HCT116 (cell line): ENCODE results near the gene GATAD1. TPM values are rescaled to one million over a fixed set of nuclear protein-coding genes. Genes with fewer than 3 reads are reported as not detected.

Experiments
- ATAC-seq: fragments of 200-7000 bp; cut with Tn5 transposase; 2 replicates; pipeline ENCODE4 v1.9.1; 2020; ENCODE audit warnings: mild to moderate bottlenecking, moderate library complexity
- BruUV-seq: library from RNA; stranded (reverse); fragments of 400-500 nt; replicated peaks from 2 replicates; lab custom pipeline; 2021; lab: Mats Ljungman, UMichigan
- CTCF ChIA-PET: fragments of 300-600 bp; sonication (Branson Sonifier 250); formaldehyde crosslinking; loops from one replicate; lab custom pipeline; 2021; ENCODE audit warnings: antibody characterized with exemption; lab: Charles Lee
- POLR2A ChIA-PET: fragments of 300-600, 350-600 bp; sonication (Branson Sonifier 250); formaldehyde crosslinking; loops from one replicate; lab custom pipeline; 2021; ENCODE audit warnings: antibody characterized with exemption; lab: Charles Lee
- RAD21 ChIA-PET, 2 experiments: fragments of 300-600 bp; sonication (Branson Sonifier 250); formaldehyde crosslinking; loops; one replicate each; lab custom pipeline; 2023; ENCODE audit warnings: low total read pairs in 2 of 2; ENCODE audit not compliant: uncharacterized antibody in 2 of 2, unreplicated experiment in 2 of 2, low non-redundant PET in 1 of 2; lab: Charles Lee
- DNase-seq: peaks from one replicate; pipeline ENCODE4 v3.0.0-alpha.2; 2010; ENCODE audit warnings: low read depth, low spot score
- H2AFZ ChIP-seq: fragments of 200-600 bp; shearing (Covaris generic), sonication (generic); 2 replicates; pipeline ENCODE4 v1.6.1; 2017; ENCODE audit warnings: low read depth, mixed run types, mixed read lengths, antibody characterized with exemption, low read length; ENCODE audit not compliant: poor library complexity, severe bottlenecking
- H3K27ac ChIP-seq: 2 replicates; pipeline ENCODE4 v1.5.1; 2012; ENCODE audit warnings: low read depth, low read length
- H3K27me3 ChIP-seq: fragments of 200-600 bp; sonication (generic); 2 replicates; pipeline ENCODE4 v1.6.1; 2016; ENCODE audit warnings: mixed run types, low read length, mixed read lengths; ENCODE audit not compliant: insufficient read depth
- H3K36me3 ChIP-seq, 2 experiments: fragments of 200-500 bp in 1 of 2; fragments of 200-600 bp in 1 of 2; sonication (Bioruptor generic) in 1 of 2; sonication (generic) in 1 of 2; 2 replicates each; pipeline versions ENCODE4 v1.5.1 to v1.6.1; 2014 to 2016; ENCODE audit warnings: low read length in 2 of 2, inconsistent platforms in 1 of 2, mixed read lengths in 1 of 2, mixed run types in 1 of 2; ENCODE audit not compliant: insufficient read depth in 2 of 2, control insufficient read depth in 1 of 2
- H3K4me1 ChIP-seq, 2 experiments: fragments of 200-600 bp in 1 of 2; sonication (generic) in 1 of 2; 2 replicates each; pipeline versions ENCODE4 v1.5.1 to v1.6.1; 2012 to 2017; ENCODE audit warnings: low read length in 2 of 2, inconsistent platforms in 1 of 2, mild to moderate bottlenecking in 1 of 2, mixed read lengths in 1 of 2, mixed run types in 1 of 2, moderate library complexity in 1 of 2; ENCODE audit not compliant: insufficient read depth in 2 of 2, control insufficient read depth in 1 of 2
- H3K4me2 ChIP-seq: fragments of 200-600 bp; sonication (generic); 2 replicates; pipeline ENCODE4 v1.6.1; 2017; ENCODE audit warnings: mixed run types, low read length, mixed read lengths
- H3K4me3 ChIP-seq, 2 experiments: fragments of 200-600 bp in 1 of 2; sonication (generic) in 1 of 2; replicated peaks in 1 of 2; 2 replicates each; pipeline ENCODE4 v1.5.1; 2011 to 2016; ENCODE audit warnings: low read length in 2 of 2, control low read depth in 1 of 2, low read depth in 1 of 2, mild to moderate bottlenecking in 1 of 2, mixed read lengths in 1 of 2, mixed run types in 1 of 2
- H3K79me2 ChIP-seq: fragments of 200-600 bp; sonication (generic); 2 replicates; pipeline ENCODE4 v1.6.1; 2017; ENCODE audit warnings: mild to moderate bottlenecking, mixed run types, low read length, moderate library complexity, mixed read lengths; ENCODE audit not compliant: insufficient read depth
- H3K9ac ChIP-seq: fragments of 200-600 bp; sonication (generic); 2 replicates; pipeline ENCODE4 v1.6.1; 2016; ENCODE audit warnings: low read length, mixed read lengths
- H3K9me2 ChIP-seq: fragments of 200-600 bp; sonication (generic), shearing (Covaris generic); 2 replicates; pipeline ENCODE4 v1.6.1; 2017; ENCODE audit warnings: mixed run types, mild to moderate bottlenecking, moderate library complexity; ENCODE audit not compliant: insufficient read depth
- H3K9me3 ChIP-seq, 2 experiments: fragments of 200-500 bp in 1 of 2; fragments of 200-600 bp in 1 of 2; sonication (Bioruptor generic) in 1 of 2; sonication (generic) in 1 of 2; 2 replicates each; pipeline ENCODE4 v1.6.1; 2014 to 2017; ENCODE audit warnings: low read length in 2 of 2, mixed read lengths in 2 of 2, inconsistent platforms in 1 of 2, low read depth in 1 of 2, mild to moderate bottlenecking in 1 of 2, mixed run types in 1 of 2, moderate library complexity in 1 of 2; ENCODE audit not compliant: control insufficient read depth in 1 of 2, insufficient read depth in 1 of 2
- H4K20me1 ChIP-seq: fragments of 200-600 bp; sonication (generic), shearing (Covaris generic); 2 replicates; pipeline ENCODE4 v1.6.1; 2017; ENCODE audit warnings: mixed run types, mild to moderate bottlenecking, moderate library complexity; ENCODE audit not compliant: insufficient read depth
- CEBPB ChIP-seq: IDR thresholded peaks from 2 replicates; pipeline ENCODE4 v1.6.1; 2012; ENCODE audit warnings: low read depth
- EGR1 ChIP-seq: IDR thresholded peaks from 2 replicates; pipeline ENCODE4 v1.6.1; 2012; ENCODE audit warnings: low read depth
- EZH2 ChIP-seq: fragments of 200-600 bp; sonication (generic); IDR thresholded peaks from 2 replicates; pipeline ENCODE4 v1.6.1; 2017; ENCODE audit warnings: antibody characterized with exemption, mixed run types
- FOSL1 ChIP-seq: IDR thresholded peaks from 2 replicates; pipeline ENCODE4 v1.6.1; 2012; ENCODE audit warnings: low read depth
- POLR2AphosphoS5 ChIP-seq: IDR thresholded peaks from 2 replicates; pipeline ENCODE4 v1.6.1; 2011; ENCODE audit warnings: mild to moderate bottlenecking, low read depth, low read length, moderate library complexity
- RAD21 ChIP-seq: IDR thresholded peaks from 2 replicates; pipeline ENCODE4 v1.6.1; 2012; ENCODE audit warnings: low read depth, mild to moderate bottlenecking
- SP1 ChIP-seq: IDR thresholded peaks from 2 replicates; pipeline ENCODE4 v1.6.1; 2012; ENCODE audit warnings: low read depth
- SRF ChIP-seq: IDR thresholded peaks from 2 replicates; pipeline ENCODE4 v1.6.1; 2012; ENCODE audit warnings: low read depth
- YY1 ChIP-seq: IDR thresholded peaks from 2 replicates; pipeline ENCODE4 v1.6.1; 2011; ENCODE audit warnings: low read length, low read depth, moderate library complexity, mild to moderate bottlenecking; ENCODE audit not compliant: insufficient replicate concordance; ENCODE audit errors: extremely low read depth
- intact Hi-C: fragments of 100-400 bp; cut with micrococcal nuclease; formaldehyde crosslinking; loops from 2 replicates; pipeline ENCODE4 v1.10.0; 2022
- total RNA-seq: library from RNA; stranded (reverse); gene quantifications from one replicate; pipeline ENCODE4 v1.2.1, GENCODE V29; 2021; ENCODE audit not compliant: unreplicated experiment
- TF ChIP-seq, protein P1 (sequence below): IDR thresholded peaks from 2 replicates; pipeline ENCODE4 v1.6.1; 2011; ENCODE audit warnings: mild to moderate bottlenecking, low read length, moderate library complexity; ENCODE audit not compliant: insufficient replicate concordance; ENCODE audit errors: extremely low read depth
- TF ChIP-seq, protein P2 (sequence below): IDR thresholded peaks from 2 replicates; pipeline ENCODE4 v1.6.1; 2012
- TF ChIP-seq, protein P3 (sequence below): IDR thresholded peaks from 2 replicates; pipeline ENCODE4 v1.6.1; 2012
- TF ChIP-seq, protein P4 (sequence below), 3 experiments: fragments of 200-600 bp in 1 of 3; sonication (generic) in 1 of 3; IDR thresholded peaks in 2 of 3; conservative IDR thresholded peaks in 1 of 3; 2 replicates each; pipeline ENCODE4 v1.5.1; 2012 to 2017; ENCODE audit warnings: low read depth in 2 of 3, low read length in 2 of 3, antibody characterized with exemption in 1 of 3, borderline replicate concordance in 1 of 3, control low read depth in 1 of 3, mild to moderate bottlenecking in 1 of 3, mixed read lengths in 1 of 3, mixed run types in 1 of 3, moderate library complexity in 1 of 3; ENCODE audit not compliant: insufficient read depth in 1 of 3

GATAD1 gene
- total RNA-seq, 1 experiment from 2014 or later: 23.9 TPM

DNA sequence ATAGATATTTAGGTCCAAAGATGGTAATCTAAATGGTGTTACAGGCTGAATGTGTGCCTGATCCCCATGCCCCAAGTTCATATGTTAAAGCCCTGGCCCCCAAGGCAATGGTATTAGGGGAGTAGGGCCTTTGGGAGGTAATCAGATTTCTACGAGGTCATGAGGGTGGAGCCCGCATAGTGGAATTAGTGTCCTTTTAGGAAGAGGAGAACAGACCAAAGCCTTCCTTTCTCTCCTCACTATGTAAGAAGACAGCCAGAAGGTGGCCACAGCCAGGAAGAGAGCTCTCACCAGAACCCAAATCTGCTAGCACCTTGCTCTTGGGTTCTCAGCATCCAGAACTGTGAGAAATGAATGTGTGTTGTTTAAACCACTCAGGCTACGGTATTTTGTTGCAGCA, 15.3 kb downstream of the GATAD1 start:
- no peak overlapping the region for H3K9ac ChIP-seq
- H3K4me2 ChIP-seq: no peak overlapping the region
- no peak overlapping the region for H3K27ac ChIP-seq
- ChIA-PET CTCF (interaction anchor here (1.4 kb wide), 1 partner anchor 49 kb away, joined by 3 read pairs; no protein-coding TSS in a partner anchor), RAD21 (interaction anchor here in 1 of 2 experiments (0.5 kb wide), 1 partner anchor 592 kb away, joined by 3 read pairs; no protein-coding TSS in a partner anchor), POLR2A (no interaction called here)
- DNase-seq (no peak), ATAC-seq (no peak)
- H3K4me3 ChIP-seq: no peak overlapping the region
- H3K9me3 ChIP-seq: no peaks in the 10 kb centered on the region
- no peaks in the 10 kb centered on the region for H4K20me1 ChIP-seq
- no TSS peak for BruUV-seq
- intact Hi-C loops: no loop called here
- no peaks in the 10 kb centered on the region for H3K79me2 ChIP-seq
- no peaks in the 10 kb centered on the region for H3K36me3 ChIP-seq
- no peaks in the 10 kb centered on the region for H3K4me1 ChIP-seq
- no peaks in the 10 kb centered on the region for H3K27me3 ChIP-seq
- H2AFZ ChIP-seq: no peak overlapping the region
- no peaks in the 10 kb centered on the region for H3K9me2 ChIP-seq
- TF ChIP-seq SP1 (no peak), SRF (no peak), FOSL1 (no peak), YY1 (no peak), POLR2AphosphoS5 (no peak), EGR1 (no peak), EZH2 (no peak), RAD21 (no peak), CEBPB (no peak)
- TF ChIP-seq, protein P1, sequence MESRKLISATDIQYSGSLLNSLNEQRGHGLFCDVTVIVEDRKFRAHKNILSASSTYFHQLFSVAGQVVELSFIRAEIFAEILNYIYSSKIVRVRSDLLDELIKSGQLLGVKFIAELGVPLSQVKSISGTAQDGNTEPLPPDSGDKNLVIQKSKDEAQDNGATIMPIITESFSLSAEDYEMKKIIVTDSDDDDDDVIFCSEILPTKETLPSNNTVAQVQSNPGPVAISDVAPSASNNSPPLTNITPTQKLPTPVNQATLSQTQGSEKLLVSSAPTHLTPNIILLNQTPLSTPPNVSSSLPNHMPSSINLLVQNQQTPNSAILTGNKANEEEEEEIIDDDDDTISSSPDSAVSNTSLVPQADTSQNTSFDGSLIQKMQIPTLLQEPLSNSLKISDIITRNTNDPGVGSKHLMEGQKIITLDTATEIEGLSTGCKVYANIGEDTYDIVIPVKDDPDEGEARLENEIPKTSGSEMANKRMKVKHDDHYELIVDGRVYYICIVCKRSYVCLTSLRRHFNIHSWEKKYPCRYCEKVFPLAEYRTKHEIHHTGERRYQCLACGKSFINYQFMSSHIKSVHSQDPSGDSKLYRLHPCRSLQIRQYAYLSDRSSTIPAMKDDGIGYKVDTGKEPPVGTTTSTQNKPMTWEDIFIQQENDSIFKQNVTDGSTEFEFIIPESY: no peak
- TF ChIP-seq, protein P2, sequence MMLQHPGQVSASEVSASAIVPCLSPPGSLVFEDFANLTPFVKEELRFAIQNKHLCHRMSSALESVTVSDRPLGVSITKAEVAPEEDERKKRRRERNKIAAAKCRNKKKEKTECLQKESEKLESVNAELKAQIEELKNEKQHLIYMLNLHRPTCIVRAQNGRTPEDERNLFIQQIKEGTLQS: no peak
- TF ChIP-seq, protein P3, sequence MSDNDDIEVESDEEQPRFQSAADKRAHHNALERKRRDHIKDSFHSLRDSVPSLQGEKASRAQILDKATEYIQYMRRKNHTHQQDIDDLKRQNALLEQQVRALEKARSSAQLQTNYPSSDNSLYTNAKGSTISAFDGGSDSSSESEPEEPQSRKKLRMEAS: no peak
- TF ChIP-seq, protein P4, sequence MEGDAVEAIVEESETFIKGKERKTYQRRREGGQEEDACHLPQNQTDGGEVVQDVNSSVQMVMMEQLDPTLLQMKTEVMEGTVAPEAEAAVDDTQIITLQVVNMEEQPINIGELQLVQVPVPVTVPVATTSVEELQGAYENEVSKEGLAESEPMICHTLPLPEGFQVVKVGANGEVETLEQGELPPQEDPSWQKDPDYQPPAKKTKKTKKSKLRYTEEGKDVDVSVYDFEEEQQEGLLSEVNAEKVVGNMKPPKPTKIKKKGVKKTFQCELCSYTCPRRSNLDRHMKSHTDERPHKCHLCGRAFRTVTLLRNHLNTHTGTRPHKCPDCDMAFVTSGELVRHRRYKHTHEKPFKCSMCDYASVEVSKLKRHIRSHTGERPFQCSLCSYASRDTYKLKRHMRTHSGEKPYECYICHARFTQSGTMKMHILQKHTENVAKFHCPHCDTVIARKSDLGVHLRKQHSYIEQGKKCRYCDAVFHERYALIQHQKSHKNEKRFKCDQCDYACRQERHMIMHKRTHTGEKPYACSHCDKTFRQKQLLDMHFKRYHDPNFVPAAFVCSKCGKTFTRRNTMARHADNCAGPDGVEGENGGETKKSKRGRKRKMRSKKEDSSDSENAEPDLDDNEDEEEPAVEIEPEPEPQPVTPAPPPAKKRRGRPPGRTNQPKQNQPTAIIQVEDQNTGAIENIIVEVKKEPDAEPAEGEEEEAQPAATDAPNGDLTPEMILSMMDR (IDR thresholded peaks at IDR 0.05 in 2 of 3, conservative IDR thresholded peaks at IDR 0.05 in 1 of 3; ENCODE audit: borderline replicate concordance in 1 of 3, insufficient read depth in 1 of 3, low read depth in 2 of 3, low read length in 2 of 3): no peak
